ENCODE measurements around the gene PRKACB. TPM values are rescaled to one million over a fixed set of nuclear protein-coding genes. Genes with fewer than 3 reads are reported as not detected.

The PRKACB gene
- total RNA-seq, 4 donors from 2014 or later = 26.7 to 35.6 (median 33.8) TPM

- 94 to 97% methylated on average over 2 of the region's 2 CpGs for WGBS, 2 donors
- H3K36me3 ChIP-seq = no peaks in the 10 kb centered on the region
- TF ChIP-seq CTCF (IDR thresholded peaks at IDR 0.05) (no peak), POLR2A (IDR thresholded peaks at IDR 0.05) (no peak)
- no peak for DNase-seq
- peaks cover 20 to 26% of the 10 kb centered on the region in 2 donors for H3K4me1 ChIP-seq
- H3K9me3 ChIP-seq = no peaks in the 10 kb centered on the region
- no peak overlapping the region for H3K4me3 ChIP-seq (replicated peaks in 1 of 3)
- intact Hi-C loops (cut with DNase I) = no loop called here
- no peaks in the 10 kb centered on the region for H3K27me3 ChIP-seq
- H3K27ac ChIP-seq = no peak overlapping the region
Observed at GRCh38 chr1:84250668-84251067, 106.6 kb downstream of the PRKACB start.

GRCh38 chr1:84253036-84253435 is 109.0 kb downstream of the PRKACB start:
- no peak for DNase-seq
- peaks cover 22 to 30% of the 10 kb centered on the region in 2 donors for H3K4me1 ChIP-seq
- H3K27ac ChIP-seq = peak overlapping the region; percentile 69 to 88 (median 77)
- H3K36me3 ChIP-seq = no peaks in the 10 kb centered on the region
- no peak for TF ChIP-seq POLR2A (IDR thresholded peaks at IDR 0.05)
- WGBS, 2 donors = 82 to 90% methylated on average over 2 of the region's 2 CpGs
- intact Hi-C loops (cut with DNase I) = no loop called here
- H3K4me3 ChIP-seq (replicated peaks in 1 of 3) = no peak overlapping the region
- H3K9me3 ChIP-seq = no peaks in the 10 kb centered on the region
- H3K27me3 ChIP-seq = no peaks in the 10 kb centered on the region

GRCh38 chr1:84253891-84254290 is 109.8 kb downstream of the PRKACB start:
- no peaks in the 10 kb centered on the region for H3K27me3 ChIP-seq
- DNase-seq = peak; percentile 97
- peak overlapping the region; percentile 69 to 88 (median 87) for H3K27ac ChIP-seq
- intact Hi-C loops (cut with DNase I) = no loop called here
- peak in 1 of 2 donors; percentile 46 for TF ChIP-seq POLR2A (IDR thresholded peaks at IDR 0.05)
- no peak for TF ChIP-seq CTCF (IDR thresholded peaks at IDR 0.05)
- H3K4me1 ChIP-seq = peaks cover 22 to 38% of the 10 kb centered on the region in 2 donors
- WGBS, 2 donors = 20 to 57% methylated on average over 4 of the region's 4 CpGs
- no peaks in the 10 kb centered on the region for H3K9me3 ChIP-seq
- H3K36me3 ChIP-seq = no peaks in the 10 kb centered on the region
- H3K4me3 ChIP-seq (replicated peaks in 1 of 3) = no peak overlapping the region

- no peak for DNase-seq
- Histone ChIP-seq H3K36me3 (no peaks in the 10 kb centered on the region), H3K4me3 (replicated peaks in 1 of 3) (no peak overlapping the region), H3K9me3 (no peaks in the 10 kb centered on the region), H3K27ac (peak overlapping the region; percentile 67 to 87 (median 69)), H3K27me3 (no peaks in the 10 kb centered on the region), H3K4me1 (peaks cover 22 to 41% of the 10 kb centered on the region in 2 donors)
- WGBS, 2 donors = 74 to 75% methylated on average over 2 of the region's 2 CpGs
- TF ChIP-seq POLR2A (IDR thresholded peaks at IDR 0.05) (no peak), CTCF (IDR thresholded peaks at IDR 0.05) (no peak)
- intact Hi-C loops (cut with DNase I) = no loop called here
Observed at GRCh38 chr1:84254703-84255238, 110.7 kb downstream of the PRKACB start.

GRCh38 chr1:84255582-84255981 is 111.5 kb downstream of the PRKACB start:
- Histone ChIP-seq H3K27me3 (no peaks in the 10 kb centered on the region), H3K4me1 (peaks cover 29 to 48% of the 10 kb centered on the region in 2 donors), H3K4me3 (replicated peaks in 1 of 3) (no peak overlapping the region), H3K27ac (peak overlapping the region; percentile 67 to 87 (median 69)), H3K36me3 (no peaks in the 10 kb centered on the region), H3K9me3 (no peaks in the 10 kb centered on the region)
- intact Hi-C loops (cut with DNase I) = no loop called here
- no peak for TF ChIP-seq CTCF (IDR thresholded peaks at IDR 0.05)
- no peak for TF ChIP-seq POLR2A (IDR thresholded peaks at IDR 0.05)
- DNase-seq = no peak
